Hematopoietic multipotent progenitor cell treated with erythropoietin and hydrocortisone succinate and interleukin-3 and kit ligand, for 8 days (in vitro differentiated cells): ENCODE measurements around the gene PRCC.

Experiments used
- DNase-seq: peaks from one replicate; pipeline ENCODE4 v3.0.0-alpha.2; 2015

The PRCC gene

GRCh38 chr1:156766298-156767100, 836 bp upstream of the PRCC start:
- peak; percentile 34 for DNase-seq

DNA sequence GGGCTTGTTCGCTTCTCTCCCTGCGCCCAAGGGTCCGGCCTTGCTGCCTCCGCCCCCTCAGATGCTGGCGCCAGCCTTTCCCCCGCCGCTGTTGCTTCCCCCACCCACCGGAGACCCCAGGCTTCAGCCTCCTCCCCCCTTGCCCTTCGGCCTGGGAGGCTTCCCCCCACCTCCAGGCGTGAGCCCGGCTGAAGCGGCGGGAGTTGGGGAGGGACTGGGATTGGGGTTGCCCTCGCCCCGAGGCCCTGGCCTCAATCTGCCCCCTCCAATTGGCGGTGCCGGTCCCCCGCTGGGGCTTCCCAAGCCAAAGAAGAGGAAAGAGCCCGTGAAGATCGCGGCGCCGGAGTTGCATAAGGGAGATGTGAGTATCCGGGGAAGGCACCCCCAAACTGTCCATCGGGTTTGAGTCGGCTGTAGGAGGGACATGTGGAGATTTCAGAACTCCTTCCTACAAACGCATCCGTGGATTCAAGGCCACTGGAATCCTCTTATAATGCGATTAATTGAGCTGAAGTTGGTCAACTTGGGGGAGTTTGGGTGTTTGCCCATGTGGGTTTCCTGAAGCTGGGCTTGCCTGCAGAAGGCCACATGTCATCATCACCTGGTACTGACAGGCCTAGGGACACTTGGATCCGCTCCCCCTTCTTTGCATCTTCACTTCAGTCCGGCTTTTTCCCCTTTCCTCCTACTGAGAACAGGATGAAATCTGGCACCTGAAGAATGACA, 707 bp downstream of the PRCC start:
- DNase-seq: peak; percentile 33

- DNase-seq: no peak
Measured at GRCh38 chr1:156768610-156769295, 1.4 kb downstream of the PRCC start.

DNA sequence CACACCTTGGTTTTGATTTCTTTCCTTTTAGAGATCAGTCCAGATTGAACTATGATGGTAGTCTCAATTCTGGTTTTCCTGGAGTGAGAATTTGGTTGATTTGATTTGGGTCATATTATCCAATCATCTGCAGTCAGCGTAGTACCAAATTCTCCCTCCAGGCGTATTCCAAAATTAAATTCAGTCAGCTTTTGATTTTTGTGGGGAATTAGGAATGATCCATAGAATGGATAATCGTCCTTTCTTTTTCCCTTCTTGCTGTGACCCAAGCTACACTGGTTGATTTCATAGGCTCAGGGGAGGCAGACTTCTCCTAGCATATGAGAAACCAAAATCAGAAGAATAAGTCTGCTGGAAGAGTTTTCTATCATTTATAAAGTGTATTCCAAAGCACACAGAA, 4.9 kb downstream of the PRCC start:
- no peak for DNase-seq

DNA sequence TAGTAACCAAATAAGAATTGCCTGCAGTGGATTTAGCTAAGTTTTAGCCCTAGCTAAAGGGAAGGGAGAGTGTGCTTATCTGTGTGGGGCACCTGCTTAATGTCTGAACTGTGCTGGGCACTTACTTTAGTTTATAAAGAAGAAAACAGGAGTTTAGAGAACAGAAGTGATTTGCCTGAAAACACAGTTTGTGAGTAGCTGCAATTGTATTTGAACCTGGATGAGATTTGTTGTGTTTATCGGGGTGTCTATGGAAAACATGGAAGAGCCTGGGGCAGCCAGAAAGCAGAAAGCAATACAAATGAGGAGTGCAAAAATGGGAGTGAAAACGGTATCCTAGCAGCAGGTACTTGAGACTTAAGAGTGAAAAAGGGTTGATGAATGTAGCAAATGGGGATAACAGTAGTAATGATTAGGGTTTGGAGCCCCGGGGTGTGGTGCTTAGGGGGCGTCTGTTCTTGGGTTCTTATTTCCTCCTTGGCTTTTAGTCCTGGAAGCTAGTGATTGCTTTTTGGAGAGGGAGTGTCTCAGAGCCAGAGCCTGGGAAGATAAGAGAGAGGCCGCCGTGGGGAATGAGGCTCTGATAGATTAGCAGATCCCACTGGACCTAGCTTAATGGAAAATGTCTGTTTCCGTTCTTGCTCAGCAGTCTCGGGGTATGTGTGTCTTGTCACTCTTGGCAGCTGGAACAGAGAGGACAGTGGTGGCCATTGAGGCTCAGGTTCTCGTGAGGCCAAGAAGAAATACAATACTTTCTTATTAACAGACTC, 5.6 kb downstream of the PRCC start:
- DNase-seq: peak; percentile 62

DNA sequence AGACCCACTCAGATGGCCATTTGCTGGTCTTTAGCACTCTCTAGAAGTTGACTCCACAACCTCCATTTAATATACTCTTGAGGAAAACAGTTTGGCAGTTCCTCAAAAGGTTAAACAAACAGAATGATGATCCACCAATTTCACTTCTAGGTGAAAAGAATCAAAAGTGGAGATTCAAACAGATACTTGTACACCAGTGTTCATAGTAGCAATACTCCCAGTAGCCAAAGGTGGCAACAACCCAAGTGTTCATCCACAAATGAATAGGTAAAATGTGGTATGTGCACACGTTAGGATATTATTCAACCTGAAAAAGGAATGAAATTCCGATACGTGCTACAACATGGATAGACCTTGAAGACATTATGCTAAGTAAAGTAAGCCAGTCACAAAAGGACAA, 6.3 kb downstream of the PRCC start:
- DNase-seq: no peak

DNA sequence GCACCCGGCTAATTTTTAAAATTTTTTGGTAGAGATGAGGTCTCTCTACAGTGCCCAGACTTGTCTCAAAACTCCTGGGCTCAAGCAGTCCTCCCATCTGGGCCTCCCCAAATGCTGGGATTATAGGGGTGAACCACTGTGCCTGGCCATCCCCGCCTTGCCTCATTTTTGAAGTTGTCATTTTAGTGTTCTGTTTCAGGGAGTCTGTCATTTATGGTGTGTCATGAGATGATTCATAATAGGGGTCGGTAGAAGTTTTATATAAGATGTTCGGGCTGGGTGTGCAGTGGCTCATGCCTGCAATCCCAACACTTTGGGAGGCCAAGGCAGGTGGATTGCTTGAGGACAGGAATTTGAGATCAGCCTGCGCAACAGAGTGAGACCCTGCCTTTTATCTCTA, 8.5 kb downstream of the PRCC start:
- DNase-seq: no peak

DNA sequence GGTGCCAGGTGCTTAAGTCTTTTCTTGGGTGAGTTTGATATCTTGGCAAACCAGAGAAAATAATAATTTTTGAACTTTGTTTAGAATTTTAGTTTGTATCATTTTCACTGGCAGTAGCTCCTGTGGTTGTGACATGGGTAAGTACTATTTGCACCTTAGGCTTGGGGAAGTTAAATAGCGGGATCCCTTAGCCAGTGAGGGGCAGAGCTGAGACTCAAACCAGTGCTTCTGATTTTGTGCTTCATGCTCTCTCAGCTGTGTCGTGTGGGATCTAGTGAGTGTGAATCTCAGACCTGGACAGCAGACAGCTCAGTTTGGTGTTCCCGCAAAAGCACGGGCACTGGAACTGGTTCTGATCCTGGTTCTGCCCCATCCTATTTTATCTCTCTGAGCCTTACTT, 9.6 kb downstream of the PRCC start:
- no peak for DNase-seq

- DNase-seq: no peak
Measured at GRCh38 chr1:156777573-156777972, 10.2 kb downstream of the PRCC start.

DNA sequence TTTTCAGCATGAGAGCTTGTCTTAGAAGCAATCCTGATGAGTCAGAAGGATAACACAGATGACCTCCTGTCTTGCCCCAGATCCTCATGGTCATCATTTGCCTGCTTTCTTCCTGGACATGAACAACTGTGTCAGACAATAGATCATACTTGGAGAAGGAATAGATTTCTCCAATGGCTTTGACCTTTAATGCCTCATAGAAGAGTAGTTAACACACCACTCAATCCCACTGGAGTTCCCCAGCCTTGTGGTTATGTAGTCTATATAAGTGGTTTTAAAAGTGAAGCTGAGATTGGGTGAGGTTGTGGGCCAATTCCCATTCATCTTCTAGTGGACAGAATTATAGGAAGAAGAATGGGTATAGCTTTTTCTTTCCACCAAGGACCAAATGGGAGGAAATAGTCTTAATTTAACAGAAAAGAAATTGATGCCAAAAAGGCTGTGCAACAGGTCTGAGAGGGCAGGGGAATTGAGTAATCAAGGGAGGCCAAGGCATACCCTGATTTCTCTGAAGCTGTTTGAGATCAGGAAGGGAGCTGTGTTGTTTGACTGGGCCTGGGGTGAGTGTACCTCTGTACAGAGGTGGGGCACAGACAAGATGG, 14.4 kb downstream of the PRCC start:
- DNase-seq: no peak

DNA sequence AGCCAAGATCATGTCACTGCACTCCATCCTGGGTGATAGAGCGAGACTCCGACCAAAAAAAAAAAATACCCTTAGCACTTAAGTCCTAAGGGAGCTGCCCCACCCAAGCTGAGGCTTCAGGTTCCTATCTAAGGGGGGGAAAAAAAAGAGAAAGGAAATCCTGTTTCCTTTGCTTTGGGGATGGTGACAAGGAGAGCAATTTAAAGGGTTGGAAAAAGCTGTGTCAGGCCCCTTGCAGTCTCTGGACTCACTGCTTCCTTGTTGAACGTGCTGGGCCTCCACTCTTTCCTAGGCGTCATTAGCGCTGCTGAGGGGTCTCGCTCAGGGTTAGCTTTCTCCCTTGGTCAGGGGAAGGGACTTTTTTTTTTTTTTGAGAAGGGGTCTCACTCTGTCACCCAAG, 18.1 kb downstream of the PRCC start:
- DNase-seq: no peak

DNA sequence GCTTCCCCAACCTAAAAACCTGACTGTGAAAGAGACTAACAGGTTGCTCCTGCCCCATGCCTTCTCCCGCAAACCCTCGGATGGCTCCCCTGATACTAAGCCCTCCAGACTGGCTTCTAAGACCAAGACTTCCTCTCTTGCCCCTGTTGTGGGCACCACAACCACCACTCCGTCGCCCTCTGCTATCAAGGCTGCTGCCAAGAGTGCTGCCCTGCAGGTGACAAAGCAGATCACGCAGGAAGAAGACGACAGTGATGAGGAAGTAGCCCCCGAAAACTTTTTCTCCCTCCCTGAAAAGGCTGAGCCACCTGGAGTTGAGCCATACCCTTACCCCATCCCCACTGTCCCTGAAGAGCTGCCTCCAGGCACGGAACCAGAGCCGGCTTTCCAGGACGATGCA, 19.3 kb downstream of the PRCC start:
- no peak for DNase-seq

DNA sequence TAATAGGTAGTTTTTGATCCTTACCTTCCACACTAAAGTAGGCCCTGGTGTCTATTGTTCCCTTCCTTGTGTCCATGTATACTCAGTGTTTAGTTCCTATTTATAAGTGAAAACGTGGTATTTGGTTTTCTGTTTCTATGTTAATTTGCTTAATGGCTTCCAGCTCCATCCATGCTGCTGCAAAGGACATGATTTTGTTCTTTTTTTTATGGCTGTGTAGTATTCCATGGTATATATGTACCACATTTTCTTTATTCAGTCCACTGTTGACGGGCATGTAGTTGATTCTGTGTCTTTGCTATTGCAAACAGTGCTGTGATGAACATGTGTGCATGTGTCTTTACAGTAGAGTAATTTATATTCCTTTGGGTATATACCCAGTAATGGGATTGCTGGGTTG, 20.8 kb downstream of the PRCC start:
- DNase-seq: no peak

DNA sequence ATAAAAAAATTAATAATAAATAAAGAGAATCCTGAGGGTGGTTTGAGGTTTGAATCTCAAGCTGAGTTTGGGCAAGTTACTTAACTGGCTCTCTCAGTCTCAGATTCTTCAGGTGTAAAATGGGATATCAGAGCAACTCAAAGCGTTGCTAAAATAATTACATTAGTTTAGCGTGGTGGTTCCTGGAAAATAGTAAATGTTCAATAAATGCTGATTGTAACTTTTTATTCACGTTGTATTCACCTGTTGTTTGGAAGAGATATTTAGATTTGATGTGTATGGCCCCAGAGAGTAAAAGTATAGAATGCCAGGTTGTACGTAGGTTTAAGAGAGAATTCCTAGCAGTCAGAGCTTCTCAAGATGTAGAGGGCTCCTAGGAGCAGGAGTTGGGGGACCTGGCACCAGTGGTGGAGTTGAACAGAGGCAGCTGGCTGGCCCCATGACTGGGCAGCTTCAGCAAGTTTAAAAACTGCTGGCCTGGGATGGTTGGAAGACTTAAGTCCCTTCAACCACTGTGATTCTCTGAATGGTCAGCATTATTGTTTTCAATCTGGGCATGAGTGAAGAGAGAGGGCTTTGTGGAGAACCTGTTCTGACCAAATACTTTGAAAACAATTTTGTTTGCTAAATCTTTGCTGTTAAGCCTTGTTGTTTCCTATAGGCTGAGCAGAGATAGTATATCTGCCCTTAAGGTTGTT, 22.4 kb downstream of the PRCC start:
- DNase-seq: no peak

DNA sequence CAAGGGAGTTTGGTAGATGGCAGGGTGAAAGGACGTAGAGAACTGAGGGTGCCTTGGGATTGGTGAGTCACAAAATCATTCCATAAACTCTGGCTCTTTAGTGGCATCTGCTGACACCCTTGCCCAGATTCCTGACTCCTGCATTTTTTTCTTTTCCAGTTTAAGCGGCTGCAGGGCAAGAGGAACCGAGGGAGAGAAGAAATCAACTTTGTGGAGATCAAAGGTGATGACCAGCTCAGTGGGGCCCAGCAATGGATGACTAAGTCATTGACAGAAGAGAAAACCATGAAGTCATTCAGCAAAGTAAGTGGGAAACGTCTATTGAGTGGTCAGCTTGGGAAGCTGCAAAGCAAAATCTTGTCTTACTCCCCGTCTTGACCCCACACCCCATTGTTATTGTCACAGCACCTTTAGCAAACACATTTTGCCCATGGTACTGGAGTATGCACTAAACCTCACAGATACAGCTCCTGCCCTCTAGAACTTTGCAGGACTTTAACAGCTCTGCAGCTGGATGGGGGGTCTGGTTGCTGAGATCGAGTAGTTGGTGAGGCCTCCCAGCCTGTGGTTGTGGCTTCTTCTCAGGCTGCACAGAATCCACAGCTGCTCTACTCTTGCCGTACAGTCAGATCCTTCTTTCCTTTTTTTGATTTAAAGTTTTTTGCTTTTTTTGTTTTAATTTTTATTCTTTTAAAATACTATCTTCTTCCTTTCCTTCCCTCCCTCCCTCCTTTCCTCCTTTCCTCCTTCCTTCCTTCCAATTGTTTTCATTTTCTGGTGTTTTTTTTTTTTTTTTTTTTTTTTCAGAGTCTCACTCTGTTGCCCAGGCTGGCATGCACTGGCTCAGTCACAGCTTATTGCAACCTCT, 27.4 kb downstream of the PRCC start:
- no peak for DNase-seq

GRCh38 chr1:156795374-156795733, 28.0 kb downstream of the PRCC start:
- no peak for DNase-seq

DNA sequence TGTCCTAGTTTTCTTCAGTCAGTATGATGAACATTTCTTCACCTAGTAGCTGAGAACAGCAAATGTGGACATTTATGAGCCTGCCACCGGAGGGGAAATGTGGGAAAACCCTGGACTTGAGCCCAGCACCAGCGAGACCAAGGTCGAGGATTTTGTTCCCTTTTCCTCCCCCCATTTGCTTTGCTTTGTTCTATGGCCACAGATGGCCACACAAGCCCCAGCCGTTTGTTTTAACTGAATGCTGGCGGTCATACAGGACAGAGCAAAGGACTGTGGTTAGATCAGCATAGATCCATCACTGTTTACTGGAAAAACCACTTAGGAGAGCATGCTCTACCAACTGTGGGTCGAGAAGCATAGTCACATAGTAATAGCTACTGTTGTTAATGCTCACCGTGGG, 28.5 kb downstream of the PRCC start:
- no peak for DNase-seq

DNA sequence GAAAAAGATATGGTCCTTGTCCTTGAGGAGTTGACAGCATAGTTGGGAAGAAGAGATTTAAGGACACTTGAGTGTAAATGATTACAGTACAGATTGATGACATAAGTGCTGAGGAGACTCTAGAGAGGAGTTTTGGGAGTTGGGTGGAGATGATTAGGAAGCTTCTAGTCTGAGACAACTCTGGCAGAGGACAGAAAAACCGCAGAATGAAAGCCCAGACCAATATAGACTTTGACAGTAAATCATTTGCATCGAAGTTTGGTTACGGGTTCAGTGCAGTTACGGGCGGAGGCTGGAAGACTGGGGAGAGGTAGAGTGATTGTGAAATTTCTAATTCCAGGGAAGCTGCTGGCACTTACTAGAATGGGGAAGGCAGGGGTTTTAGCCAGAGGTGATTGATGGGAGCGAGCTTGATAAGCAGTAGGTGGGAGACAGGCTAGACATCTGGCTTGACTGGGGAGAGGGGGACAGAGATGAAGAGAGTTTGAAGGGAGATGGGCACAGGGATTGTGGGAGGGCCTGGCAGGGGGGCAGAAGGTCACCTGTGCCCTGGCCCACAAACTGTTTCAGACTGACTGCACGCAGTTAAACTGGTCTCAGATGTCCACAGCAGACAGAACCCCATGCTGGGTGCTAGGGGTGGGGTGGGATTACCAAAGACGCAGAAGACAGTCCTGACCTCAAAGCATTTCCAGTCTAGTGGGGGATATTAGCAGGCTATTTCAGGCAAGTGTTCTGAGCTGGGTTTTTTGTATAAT, 29.2 kb downstream of the PRCC start:
- DNase-seq: no peak

- DNase-seq: peak; percentile 75
Measured at GRCh38 chr1:156797212-156797871, 30.0 kb downstream of the PRCC start.
